Endothelial cell (in vitro differentiated cells): Measurements from ENCODE around the gene ZFHX3. TPM values are rescaled to one million over a fixed set of nuclear protein-coding genes. Genes with fewer than 3 reads are reported as not detected.

Experiments
- DNase-seq: peaks from one replicate; pipeline ENCODE4 v3.0.0; 2021; ENCODE audit warnings: low spot score
- H3K27ac Mint-ChIP-seq: one replicate; pipeline ENCODE4 v1.8.0; 2021; ENCODE audit warnings: mixed read lengths, inconsistent platforms; ENCODE audit not compliant: unreplicated experiment
- H3K27me3 Mint-ChIP-seq: one replicate; pipeline ENCODE4 v1.8.0; 2021; ENCODE audit warnings: mild to moderate bottlenecking, moderate library complexity, mixed read lengths, inconsistent platforms; ENCODE audit not compliant: unreplicated experiment
- H3K36me3 Mint-ChIP-seq: one replicate; pipeline ENCODE4 v1.8.0; 2021; ENCODE audit warnings: mild to moderate bottlenecking, low read depth, mixed read lengths, inconsistent platforms; ENCODE audit not compliant: unreplicated experiment
- H3K4me1 Mint-ChIP-seq: one replicate; pipeline ENCODE4 v1.8.0; 2021; ENCODE audit warnings: mild to moderate bottlenecking, mixed read lengths, inconsistent platforms; ENCODE audit not compliant: unreplicated experiment
- H3K4me3 Mint-ChIP-seq: one replicate; pipeline ENCODE4 v1.8.0; 2021; ENCODE audit warnings: mild to moderate bottlenecking, mixed read lengths, inconsistent platforms; ENCODE audit not compliant: unreplicated experiment
- H3K9me3 Mint-ChIP-seq: one replicate; pipeline ENCODE4 v1.8.0; 2021; ENCODE audit warnings: mixed read lengths, inconsistent platforms; ENCODE audit not compliant: unreplicated experiment
- CTCF ChIP-seq: fragments of 200-600 bp; sonication (generic); IDR thresholded peaks from one replicate; pipeline ENCODE4 v1.5.0; 2021; ENCODE audit warnings: antibody characterized with exemption; ENCODE audit not compliant: unreplicated experiment
- total RNA-seq: library from RNA; stranded (reverse); fragmentation: NEBNext Ultra II Directional; extraction: Animal tissue kit (Norgen Biotek cat#: 25700); gene quantifications from one replicate; pipeline ENCODE4 v1.2.1, GENCODE V29; 2021; ENCODE audit not compliant: unreplicated experiment

The ZFHX3 gene
- total RNA-seq, 1 donor from 2014 or later: 17.7 TPM

- Mint-ChIP-seq H3K9me3 (no peaks in the 10 kb centered on the region), H3K4me3 (no peak overlapping the region), H3K4me1 (peaks cover 29% of the 10 kb centered on the region), H3K36me3 (no peaks in the 10 kb centered on the region), H3K27me3 (peaks cover 5% of the 10 kb centered on the region), H3K27ac (peak overlapping the region; percentile 19)
- TF ChIP-seq CTCF: no peak
- DNase-seq: no peak
These were observed 203.6 kb downstream of the ZFHX3 start for GRCh38 chr16:72844225-72844920.

DNA sequence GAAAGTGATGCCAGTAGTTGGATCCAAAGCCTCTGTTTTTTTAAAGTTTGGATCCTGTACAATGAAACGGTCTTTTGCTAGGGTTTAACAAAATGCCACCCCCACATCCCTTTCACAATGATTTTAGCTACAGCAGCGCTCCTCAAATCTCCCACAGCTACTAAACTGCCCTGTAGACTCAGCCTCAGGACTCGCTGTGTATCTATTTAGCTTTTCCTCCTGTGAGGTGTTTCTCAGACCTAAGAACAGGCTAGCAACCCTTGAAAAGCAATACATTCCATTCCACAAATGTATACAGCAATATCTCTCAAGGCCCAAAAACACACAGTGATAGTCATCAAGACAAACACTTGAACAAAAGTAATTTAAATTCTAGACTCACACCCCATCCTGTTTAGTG is 206.4 kb downstream of the ZFHX3 start:
- no peak overlapping the region for H3K27ac Mint-ChIP-seq
- H3K4me1 Mint-ChIP-seq: peaks cover 26% of the 10 kb centered on the region
- no peaks in the 10 kb centered on the region for H3K9me3 Mint-ChIP-seq

DNA sequence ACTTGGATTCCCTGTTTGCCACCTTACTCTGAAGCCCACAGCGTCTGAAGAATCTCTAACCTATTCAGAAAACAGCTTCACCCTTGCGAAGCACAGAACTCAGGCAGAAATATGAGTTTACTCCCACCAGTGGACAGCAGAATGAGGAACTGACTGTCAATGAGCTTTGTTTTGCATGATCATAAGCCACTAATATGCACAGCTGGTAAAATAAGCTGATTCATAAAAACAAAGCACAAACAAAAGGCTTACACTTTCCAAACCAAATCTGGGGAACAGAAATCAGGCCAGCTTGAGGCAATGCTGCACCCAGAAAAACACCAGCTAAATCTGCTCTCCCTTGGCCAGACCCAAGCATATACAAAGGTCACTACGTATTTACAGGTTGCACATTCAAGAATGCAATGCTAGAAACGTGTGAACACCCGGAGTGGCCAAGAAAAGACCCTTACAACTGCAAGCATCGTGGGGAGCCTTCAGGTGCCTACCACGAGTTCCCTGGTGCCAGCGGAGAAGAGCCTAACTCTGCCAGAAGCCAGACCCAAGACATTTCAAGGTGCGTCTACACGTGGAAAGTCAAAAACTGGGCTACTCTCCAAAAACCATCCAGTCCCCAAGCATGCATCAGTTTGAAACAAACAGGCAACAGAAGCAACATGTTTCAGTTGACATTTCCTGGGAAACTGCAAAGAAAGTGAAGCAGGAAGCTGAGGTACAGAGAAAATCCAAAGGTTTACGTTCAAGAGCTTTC is 207.1 kb downstream of the ZFHX3 start:
- Mint-ChIP-seq H3K4me3 (no peak overlapping the region), H3K27me3 (peaks cover 3% of the 10 kb centered on the region), H3K4me1 (peaks cover 27% of the 10 kb centered on the region), H3K9me3 (no peaks in the 10 kb centered on the region), H3K36me3 (no peaks in the 10 kb centered on the region), H3K27ac (no peak overlapping the region)
- no peak for DNase-seq
- no peak for TF ChIP-seq CTCF

More for the DNA sequence above, 206.4 kb downstream of the ZFHX3 start:
- peaks cover 3% of the 10 kb centered on the region for H3K27me3 Mint-ChIP-seq
- H3K4me3 Mint-ChIP-seq: no peak overlapping the region
- no peak for TF ChIP-seq CTCF
- no peak for DNase-seq
- no peaks in the 10 kb centered on the region for H3K36me3 Mint-ChIP-seq

- H3K4me3 Mint-ChIP-seq: no peak overlapping the region
- H3K36me3 Mint-ChIP-seq: no peaks in the 10 kb centered on the region
- H3K27ac Mint-ChIP-seq: no peak overlapping the region
- no peaks in the 10 kb centered on the region for H3K9me3 Mint-ChIP-seq
- DNase-seq: no peak
- TF ChIP-seq CTCF: no peak
- peaks cover 13% of the 10 kb centered on the region for H3K4me1 Mint-ChIP-seq
- peaks cover 4% of the 10 kb centered on the region for H3K27me3 Mint-ChIP-seq
These were observed 209.0 kb downstream of the ZFHX3 start for GRCh38 chr16:72838951-72839350.

GRCh38 chr16:72838586-72838910 is 209.4 kb downstream of the ZFHX3 start:
- no peak for DNase-seq
- no peak overlapping the region for H3K4me3 Mint-ChIP-seq

More at GRCh38 chr16:72838586-72838910, 209.4 kb downstream of the ZFHX3 start:
- H3K36me3 Mint-ChIP-seq: no peaks in the 10 kb centered on the region
- TF ChIP-seq CTCF: no peak
- H3K27me3 Mint-ChIP-seq: peaks cover 4% of the 10 kb centered on the region
- peaks cover 9% of the 10 kb centered on the region for H3K4me1 Mint-ChIP-seq
- no peaks in the 10 kb centered on the region for H3K9me3 Mint-ChIP-seq
- H3K27ac Mint-ChIP-seq: no peak overlapping the region
